Lower leg skin (tissue), 4 donors: ENCODE results near the gene SYNGR4. TPM values are rescaled to one million over a fixed set of nuclear protein-coding genes. Genes with fewer than 3 reads are reported as not detected.

ENCODE experiments used
- DNase-seq, 2 donors: peaks; one replicate each; pipeline ENCODE4 v3.0.0-alpha.2; 2019; ENCODE audit warnings: low spot score in 2 of 2
- H3K4me3 ChIP-seq: fragments of 200-600 bp; sonication (generic); 2 replicates; pipeline ENCODE4 v1.5.1; 2017; ENCODE audit warnings: mild to moderate bottlenecking, low read depth; ENCODE audit not compliant: poor library complexity, severe bottlenecking
- CTCF ChIP-seq, 3 donors: fragments of 450-650 bp; IDR thresholded peaks; one replicate each; pipeline ENCODE4 v1.5.1; 2016; ENCODE audit warnings: antibody characterized with exemption in 3 of 3, mild to moderate bottlenecking in 3 of 3, moderate library complexity in 2 of 3
- POLR2A ChIP-seq, 2 donors: fragments of 450-650 bp; IDR thresholded peaks; one replicate each; pipeline ENCODE4 v1.6.1; 2016 to 2017; ENCODE audit warnings: antibody characterized with exemption in 2 of 2, mild to moderate bottlenecking in 1 of 2, moderate library complexity in 1 of 2
- WGBS, 2 donors: methylation state at CpG; one replicate each; pipeline ENCODE4 v1.1.5; 2018; 5-methylcytosine and 5-hydroxymethylcytosine counted together
- intact Hi-C: fragments of 100-400 bp; cut with DNase I; formaldehyde crosslinking; loops from one replicate; pipeline ENCODE4 v1.15.0; 2023; ENCODE audit warnings: low total_unique reads
- total RNA-seq, 4 donors: library from RNA; depleted of rRNA; stranded (reverse); fragments of >200 nt; gene quantifications; one replicate each; pipeline ENCODE4 v1.1.0, GENCODE V29; 2016

SYNGR4 gene
- total RNA-seq, 4 donors from 2014 or later = not detected

GRCh38 chr19:48419158-48419920 is 55.2 kb downstream of the SYNGR4 start:
- no peak for DNase-seq
- 72 to 78% methylated on average over 31 of the region's 31 CpGs for WGBS, 2 donors
- intact Hi-C loops = no loop called here
- no peak overlapping the region for H3K4me3 ChIP-seq
- TF ChIP-seq CTCF (IDR thresholded peaks at IDR 0.05) = no peak
- TF ChIP-seq POLR2A (IDR thresholded peaks at IDR 0.05) = no peak

GRCh38 chr19:48421548-48421947 is 57.4 kb downstream of the SYNGR4 start:
- no peak overlapping the region for H3K4me3 ChIP-seq
- WGBS, 2 donors = 36 to 47% methylated on average over 16 of the region's 16 CpGs
- intact Hi-C loops = no loop called here
- peak; percentile 58 to 90 for DNase-seq
- no peak for TF ChIP-seq POLR2A (IDR thresholded peaks at IDR 0.05)
- no peak for TF ChIP-seq CTCF (IDR thresholded peaks at IDR 0.05)

GRCh38 chr19:48424694-48425219 is 60.6 kb downstream of the SYNGR4 start:
- no peak overlapping the region for H3K4me3 ChIP-seq
- TF ChIP-seq CTCF (IDR thresholded peaks at IDR 0.05) = no peak
- no peak for TF ChIP-seq POLR2A (IDR thresholded peaks at IDR 0.05)
- 48% methylated on average over 8 of the region's 8 CpGs for WGBS, 2 donors
- intact Hi-C loops = no loop called here
- no peak for DNase-seq

Other genes with a start within 250 kb of the SYNGR4 start
- gene LIG1, start 194.0 kb upstream of the SYNGR4 start, total RNA-seq = 10 to 100 TPM; 20.8 to 44.2 (median 32.9) TPM
- 1 to 10 TPM; 5.5 to 9.9 (median 6.9) TPM for gene ZSWIM9, start 193.7 kb upstream of the SYNGR4 start, total RNA-seq
- gene CARD8, start 108.5 kb upstream of the SYNGR4 start, total RNA-seq = 10 to 100 TPM in 3 of 4 donors, 1 to 10 TPM in 1; 9.3 to 14.1 (median 11.1) TPM
- gene ZNF114, start 94.3 kb upstream of the SYNGR4 start, total RNA-seq = under 1 TPM in 3 of 4 donors, not detected in 1; 0.15 to 0.81 (median 0.62) TPM
- gene EMP3, start 38.8 kb upstream of the SYNGR4 start, total RNA-seq = 10 to 100 TPM; 11.5 to 29.3 (median 14.7) TPM
- 10 to 100 TPM in 1 of 4 donors, 1 to 10 TPM in 3; 6.7 to 21.0 (median 8.7) TPM for gene TMEM143, start 427 bp upstream of the SYNGR4 start, total RNA-seq
- 10 to 100 TPM; 71.3 to 99.6 (median 80.3) TPM for gene KDELR1, start 27.2 kb downstream of the SYNGR4 start, total RNA-seq
- gene GRIN2D, start 29.3 kb downstream of the SYNGR4 start, total RNA-seq = under 1 TPM; 0.17 to 0.47 (median 0.42) TPM
- gene GRWD1, start 81.6 kb downstream of the SYNGR4 start, total RNA-seq = 10 to 100 TPM; 33.3 to 44.4 (median 39.3) TPM
- gene KCNJ14, start 91.2 kb downstream of the SYNGR4 start, total RNA-seq = 1 to 10 TPM in 3 of 4 donors, under 1 TPM in 1; 0.86 to 4.7 (median 1.4) TPM
- gene CYTH2, start 105.0 kb downstream of the SYNGR4 start, total RNA-seq = 100 to 1,000 TPM in 1 of 4 donors, 10 to 100 TPM in 3; 67.7 to 162 (median 78.2) TPM
- gene LMTK3, start 147.5 kb downstream of the SYNGR4 start, total RNA-seq = 1 to 10 TPM; 5.3 to 6.7 (median 5.8) TPM
- gene SULT2B1, start 187.8 kb downstream of the SYNGR4 start, total RNA-seq = 100 to 1,000 TPM; 119 to 191 (median 166) TPM
- 1 to 10 TPM in 2 of 4 donors, not detected in 2; 1.7 to 2.1 TPM for gene SPACA4, start 242.4 kb downstream of the SYNGR4 start, total RNA-seq